T1000 (cell line): ENCODE measurements around the gene KIZ.

Source experiments
- DNase-seq: peaks from one replicate; lab custom pipeline; 2025; ENCODE audit warnings: mixed read lengths; lab: John Stamatoyannopoulos, UW

KIZ gene

GRCh38 chr20:21266191-21266536 is 140.3 kb downstream of the KIZ start:
- no peak for DNase-seq

DNA sequence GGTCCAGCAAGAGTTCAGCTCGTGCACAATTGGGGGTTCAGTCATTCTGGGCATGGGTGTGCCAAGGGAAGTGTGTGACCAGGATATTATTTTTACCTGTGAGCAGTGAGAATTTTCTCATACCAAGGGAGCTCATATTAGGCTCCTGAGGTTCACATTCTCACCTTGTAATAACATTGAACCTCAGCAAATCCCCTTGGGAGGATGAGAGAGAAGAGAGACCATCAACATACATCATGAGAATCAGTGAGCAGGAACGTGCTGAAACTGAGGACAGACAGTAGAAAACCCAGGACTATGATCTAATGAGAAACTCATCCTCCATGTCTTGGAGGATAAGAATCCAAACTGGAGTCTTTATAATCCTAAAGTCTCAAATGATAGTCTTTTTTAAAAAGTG is 143.9 kb downstream of the KIZ start:
- no peak for DNase-seq

DNA sequence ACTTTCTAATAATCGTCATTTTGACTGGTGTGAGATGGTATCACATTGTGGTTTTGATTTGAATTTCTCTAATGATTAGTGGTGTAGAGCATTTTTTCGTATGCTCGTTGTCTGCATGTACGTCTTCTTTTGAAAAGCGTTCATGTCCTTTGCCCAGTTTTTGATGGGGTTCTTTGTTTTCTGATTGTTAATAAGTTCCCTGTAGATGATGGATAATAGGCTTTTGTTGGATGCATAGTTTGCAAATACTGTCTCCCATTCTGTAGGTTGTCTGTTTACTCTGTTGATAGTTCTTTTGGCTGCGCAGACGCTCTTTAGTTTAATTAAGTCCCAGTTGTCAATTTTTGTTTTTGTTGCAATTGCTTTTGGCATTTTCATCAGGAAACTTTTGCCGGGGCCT is 144.9 kb downstream of the KIZ start:
- no peak for DNase-seq

GRCh38 chr20:21272279-21272678 is 146.4 kb downstream of the KIZ start:
- no peak for DNase-seq

DNA sequence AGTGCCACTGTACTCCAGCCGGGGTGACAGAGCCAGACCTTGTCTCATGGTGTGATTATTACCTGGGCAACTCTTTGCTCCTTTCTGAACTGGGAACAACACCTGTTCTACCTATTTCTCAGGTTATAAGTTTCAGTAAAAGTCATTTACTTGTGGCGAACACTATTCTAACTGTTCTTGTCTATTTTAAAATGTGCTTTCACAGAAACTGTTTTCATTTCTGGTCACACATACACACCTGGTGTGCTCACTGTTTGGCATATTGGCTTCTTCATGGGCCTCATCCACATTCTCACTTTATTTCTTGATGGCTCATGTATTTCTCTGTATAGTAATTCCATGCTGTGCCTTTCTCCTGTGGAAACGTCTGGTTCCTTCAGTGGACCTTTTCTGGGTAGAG is 146.8 kb downstream of the KIZ start:
- no peak for DNase-seq

DNA sequence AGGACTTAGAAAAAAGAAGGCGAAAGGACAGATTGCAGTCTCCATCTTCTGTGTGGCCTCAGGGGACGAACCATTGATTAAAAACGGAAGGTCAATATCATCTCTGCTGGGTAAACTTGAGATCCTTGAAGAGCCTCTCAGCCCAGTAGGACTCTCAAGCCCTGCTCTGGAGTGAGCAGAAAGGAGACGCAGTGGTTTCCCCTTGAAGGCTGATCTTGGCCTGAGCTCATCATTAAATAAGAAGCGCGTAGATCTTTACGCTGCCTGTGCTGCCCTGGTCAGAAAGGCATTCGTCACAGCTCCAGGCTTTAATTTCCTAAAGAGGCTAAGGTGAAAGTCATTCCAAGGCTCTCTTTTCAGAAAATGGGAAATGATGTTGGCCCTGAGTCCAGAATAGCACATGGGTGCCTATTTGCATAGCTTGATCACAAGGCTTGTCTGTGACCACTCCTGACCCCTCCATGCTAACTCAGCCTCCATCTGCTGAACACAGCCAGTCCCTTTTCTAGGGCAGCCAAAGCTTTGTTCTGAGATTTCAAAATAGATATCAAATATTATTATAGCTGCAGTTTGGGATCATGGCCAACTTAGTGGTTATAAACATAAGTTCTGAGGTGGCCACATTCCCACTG is 148.0 kb downstream of the KIZ start:
- DNase-seq = no peak

- DNase-seq = no peak
Measured at GRCh38 chr20:21278829-21279228, 152.9 kb downstream of the KIZ start.

DNA sequence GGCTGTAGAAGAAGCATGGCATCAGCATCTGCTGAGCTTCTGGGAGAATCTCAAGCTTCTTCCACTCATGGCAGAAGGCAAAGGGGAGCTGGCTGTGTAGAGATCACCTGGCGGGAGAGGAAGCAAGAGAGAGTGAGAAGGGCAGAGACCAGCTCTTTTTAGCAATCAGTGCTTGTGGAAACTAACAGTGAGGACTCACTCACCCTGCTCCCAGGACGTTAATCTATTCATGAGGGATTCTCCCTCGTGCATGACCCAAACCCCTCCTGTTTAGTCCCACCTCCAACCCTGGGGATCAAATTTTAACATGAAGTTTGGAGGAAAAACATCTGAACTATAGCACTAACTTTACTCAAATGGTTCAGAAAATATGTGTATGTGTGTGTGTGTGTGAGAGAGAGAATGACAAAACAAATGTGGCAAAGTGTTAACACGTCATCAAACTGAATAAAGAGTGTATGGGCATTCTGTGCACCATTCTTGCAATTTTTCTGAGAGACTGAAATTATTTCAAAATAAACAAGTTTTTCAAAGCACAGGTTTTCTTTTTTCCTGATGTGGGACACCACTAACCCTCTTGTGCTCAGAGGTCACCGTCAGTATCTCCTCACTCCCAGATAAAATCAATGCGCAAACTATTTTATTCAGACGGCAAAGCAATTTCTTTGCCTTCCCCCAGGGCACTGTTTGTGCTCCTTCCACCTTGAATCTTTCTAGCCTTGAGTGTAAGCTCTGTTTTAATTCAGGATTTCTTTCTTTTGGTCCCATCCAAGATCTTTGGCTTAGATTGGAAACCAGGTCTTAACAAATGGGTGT is 154.0 kb downstream of the KIZ start:
- DNase-seq = no peak

DNA sequence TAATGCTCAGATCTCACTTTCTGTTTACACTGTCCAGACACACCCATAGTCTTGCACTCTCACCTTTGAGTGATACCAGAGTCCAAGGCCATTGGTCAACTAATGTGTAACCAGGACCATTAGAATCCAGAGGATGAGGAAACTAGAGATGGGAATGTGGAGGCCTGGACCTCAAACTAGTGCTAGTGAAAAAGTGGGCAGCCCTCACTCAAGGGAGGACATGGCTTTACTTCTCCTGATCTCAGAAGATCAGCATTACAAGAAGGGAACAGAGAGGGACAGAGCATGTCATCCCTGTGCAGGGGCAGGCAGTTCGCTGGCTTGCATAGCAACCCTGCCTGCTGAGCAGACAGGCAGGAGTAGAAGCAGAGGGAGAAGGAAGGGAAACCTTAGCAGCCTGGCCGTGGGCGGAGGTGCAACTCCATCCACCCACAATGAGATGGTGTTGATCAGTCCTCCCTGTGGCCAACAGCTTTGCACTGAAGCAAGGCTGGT is 154.7 kb downstream of the KIZ start:
- DNase-seq = no peak

- DNase-seq = no peak
Measured at GRCh38 chr20:21286775-21287174, 160.9 kb downstream of the KIZ start.

DNA sequence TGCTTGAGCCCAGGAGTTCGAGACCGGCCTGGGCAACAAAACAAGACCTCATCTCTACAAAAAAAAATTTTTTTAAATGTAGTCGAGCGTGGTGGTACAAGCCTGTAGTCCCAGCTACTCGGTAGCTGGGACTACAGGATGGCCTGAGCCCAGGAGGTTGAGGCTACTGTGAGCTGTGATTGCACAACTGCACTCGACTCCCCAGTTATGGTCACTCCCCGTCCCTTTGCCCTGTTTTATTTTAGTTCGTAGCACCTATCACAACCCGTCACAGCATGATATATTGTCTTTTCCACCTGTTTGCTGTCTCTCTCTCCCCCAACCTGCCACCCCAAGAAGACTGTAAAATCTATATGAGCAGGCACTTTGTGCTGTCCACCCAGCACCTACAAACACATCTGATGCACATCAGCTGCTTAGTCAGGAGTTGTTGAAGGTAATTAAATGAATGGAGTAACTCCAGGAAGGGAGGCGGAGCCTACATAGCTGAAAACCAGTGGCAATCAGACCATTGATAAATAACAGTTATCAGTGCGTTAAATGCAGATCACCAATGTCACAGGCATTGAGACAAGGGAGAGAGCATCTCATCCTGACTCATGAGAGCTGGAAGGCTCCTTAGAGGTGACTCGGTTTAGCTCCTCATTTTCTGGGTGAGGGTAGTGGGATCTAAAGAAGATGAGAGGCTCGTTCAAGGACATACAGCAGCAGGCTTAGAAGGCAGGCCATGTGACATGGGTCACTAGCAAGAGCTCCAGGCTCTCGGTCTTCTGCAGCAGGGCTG is 162.9 kb downstream of the KIZ start:
- no peak for DNase-seq

DNA sequence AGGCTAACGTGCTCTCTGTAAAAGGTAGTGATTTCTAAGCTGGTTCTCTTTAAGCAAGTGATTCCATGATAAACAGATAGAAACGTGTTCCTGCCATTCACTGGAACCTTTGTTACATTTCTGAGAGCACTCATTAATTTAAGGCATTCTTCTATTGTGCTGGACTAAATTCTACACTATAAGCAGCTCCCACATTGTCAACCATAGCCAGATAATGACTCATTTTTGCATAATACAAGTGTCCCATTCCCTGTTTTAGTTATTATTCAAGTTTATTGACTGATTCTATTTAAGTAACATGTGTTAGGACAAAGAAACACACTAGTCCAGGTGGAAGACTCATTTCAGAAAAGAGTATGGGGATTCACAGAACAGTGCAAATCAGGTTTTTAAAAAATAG is 163.8 kb downstream of the KIZ start:
- DNase-seq = no peak

- no peak for DNase-seq
Measured at GRCh38 chr20:21291026-21291425, 165.1 kb downstream of the KIZ start.

- no peak for DNase-seq
Measured at GRCh38 chr20:21294755-21295154, 168.9 kb downstream of the KIZ start.
